Calu3 (cell line): ENCODE measurements around the gene GRIK3. TPM values are rescaled to one million over a fixed set of nuclear protein-coding genes. Genes with fewer than 3 reads are reported as not detected.

Experiments
- BruUV-seq: library from RNA; stranded (reverse); fragments of 400-500 nt; replicated peaks from 2 replicates; lab custom pipeline; 2021; lab: Mats Ljungman, UMichigan
- CTCF ChIA-PET: fragments of 300-600 bp; sonication (Branson Sonifier 250); formaldehyde crosslinking; loops from one replicate; lab custom pipeline; 2022; ENCODE audit warnings: antibody characterized with exemption; lab: Charles Lee
- DNase-seq: peaks from one replicate; pipeline ENCODE4 v3.0.0; 2022
- H3K27ac Mint-ChIP-seq: one replicate; pipeline ENCODE4 v1.8.0; 2022; ENCODE audit warnings: mixed read lengths; ENCODE audit not compliant: unreplicated experiment
- H3K27me3 Mint-ChIP-seq: one replicate; pipeline ENCODE4 v1.8.0; 2022; ENCODE audit warnings: mixed read lengths; ENCODE audit not compliant: unreplicated experiment
- H3K36me3 Mint-ChIP-seq: one replicate; pipeline ENCODE4 v1.8.0; 2022; ENCODE audit warnings: mild to moderate bottlenecking, moderate library complexity, mixed read lengths; ENCODE audit not compliant: insufficient read depth, unreplicated experiment
- H3K4me1 Mint-ChIP-seq: one replicate; pipeline ENCODE4 v1.8.0; 2022; ENCODE audit warnings: mild to moderate bottlenecking, low read depth, mixed read lengths; ENCODE audit not compliant: unreplicated experiment
- H3K4me3 Mint-ChIP-seq: one replicate; pipeline ENCODE4 v1.8.0; 2022; ENCODE audit warnings: mild to moderate bottlenecking, low read depth, moderate library complexity, mixed read lengths; ENCODE audit not compliant: unreplicated experiment
- H3K9me3 Mint-ChIP-seq: one replicate; pipeline ENCODE4 v1.8.0; 2022; ENCODE audit warnings: low read depth, mixed read lengths; ENCODE audit not compliant: unreplicated experiment
- CTCF ChIP-seq: fragments of 200-600 bp; IDR thresholded peaks from one replicate; pipeline ENCODE4 v1.8.0; 2022; ENCODE audit warnings: antibody characterized with exemption; ENCODE audit not compliant: unreplicated experiment
- intact Hi-C: fragments of 100-400 bp; cut with micrococcal nuclease; formaldehyde crosslinking; loops from one replicate; pipeline ENCODE4 v1.10.0; 2022; ENCODE audit not compliant: unreplicated experiment
- total RNA-seq: library from RNA; stranded (reverse); gene quantifications from 2 replicates; pipeline ENCODE4 v1.2.3, GENCODE V29; 2022

GRIK3 gene
- total RNA-seq, 1 experiment from 2014 or later = not detected

- intact Hi-C loops = no loop called here
- Mint-ChIP-seq H3K4me3 (no peak overlapping the region), H3K9me3 (no peaks in the 10 kb centered on the region), H3K27ac (no peak overlapping the region), H3K36me3 (no peaks in the 10 kb centered on the region), H3K27me3 (peaks cover 67% of the 10 kb centered on the region), H3K4me1 (no peaks in the 10 kb centered on the region)
- CTCF ChIA-PET = interaction anchor here (0.7 kb wide), 1 partner anchor 10 kb away, joined by 3 read pairs; no protein-coding TSS in a partner anchor
- no peak for TF ChIP-seq CTCF
- no peak for DNase-seq
- BruUV-seq = no TSS peak
Measured at GRCh38 chr1:37078866-37079265, 44.6 kb upstream of the GRIK3 start.

GRCh38 chr1:37076168-37076567, 41.9 kb upstream of the GRIK3 start:
- intact Hi-C loops = no loop called here
- BruUV-seq = no TSS peak
- TF ChIP-seq CTCF = no peak
- H3K36me3 Mint-ChIP-seq = no peaks in the 10 kb centered on the region
- no peak overlapping the region for H3K4me3 Mint-ChIP-seq
- H3K4me1 Mint-ChIP-seq = no peaks in the 10 kb centered on the region
- no peak overlapping the region for H3K27ac Mint-ChIP-seq
- no peak for DNase-seq
- H3K9me3 Mint-ChIP-seq = no peaks in the 10 kb centered on the region
- CTCF ChIA-PET = no interaction called here
- H3K27me3 Mint-ChIP-seq = peaks cover 73% of the 10 kb centered on the region

GRCh38 chr1:37073854-37074379, 39.6 kb upstream of the GRIK3 start:
- no peaks in the 10 kb centered on the region for H3K4me1 Mint-ChIP-seq
- BruUV-seq = no TSS peak
- H3K9me3 Mint-ChIP-seq = no peaks in the 10 kb centered on the region
- H3K27ac Mint-ChIP-seq = no peak overlapping the region
- intact Hi-C loops = no loop called here
- CTCF ChIA-PET = no interaction called here
- no peaks in the 10 kb centered on the region for H3K36me3 Mint-ChIP-seq
- no peak for DNase-seq
- no peak for TF ChIP-seq CTCF
- H3K27me3 Mint-ChIP-seq = peaks cover 96% of the 10 kb centered on the region
- no peak overlapping the region for H3K4me3 Mint-ChIP-seq

- no peaks in the 10 kb centered on the region for H3K4me1 Mint-ChIP-seq
- H3K4me3 Mint-ChIP-seq = no peak overlapping the region
- peaks cover 98% of the 10 kb centered on the region for H3K27me3 Mint-ChIP-seq
- intact Hi-C loops = no loop called here
- no peaks in the 10 kb centered on the region for H3K9me3 Mint-ChIP-seq
- H3K27ac Mint-ChIP-seq = no peak overlapping the region
- no peaks in the 10 kb centered on the region for H3K36me3 Mint-ChIP-seq
- BruUV-seq = no TSS peak
- DNase-seq = no peak
- CTCF ChIA-PET = no interaction called here
- no peak for TF ChIP-seq CTCF
Measured at GRCh38 chr1:37073152-37073853, 39.0 kb upstream of the GRIK3 start.
